ENCODE data around the gene UBE2R2.

Gene UBE2R2

GRCh38 chr9:33884856-33885701, 68.1 kb downstream of the UBE2R2 start:
- no peak for DNase-seq (ENCODE audit: low spot score)

- no peak for DNase-seq (ENCODE audit: low spot score)
Observed at GRCh38 chr9:33885948-33886347, 69.0 kb downstream of the UBE2R2 start.

- DNase-seq (ENCODE audit: low spot score), result no peak
Observed at GRCh38 chr9:33893861-33894260, 76.9 kb downstream of the UBE2R2 start.

- DNase-seq (ENCODE audit: low spot score), result no peak
Observed at GRCh38 chr9:33894316-33894715, 77.4 kb downstream of the UBE2R2 start.

GRCh38 chr9:33903157-33903780, 86.3 kb downstream of the UBE2R2 start:
- no peak for DNase-seq (ENCODE audit: low spot score)

GRCh38 chr9:33905137-33905536, 88.2 kb downstream of the UBE2R2 start:
- no peak for DNase-seq (ENCODE audit: low spot score)

GRCh38 chr9:33906769-33907168, 89.8 kb downstream of the UBE2R2 start:
- no peak for DNase-seq (ENCODE audit: low spot score)

- no peak for DNase-seq (ENCODE audit: low spot score)
Observed at GRCh38 chr9:33907347-33907746, 90.4 kb downstream of the UBE2R2 start.

- DNase-seq (ENCODE audit: low spot score), result no peak
Observed at GRCh38 chr9:33908114-33908513, 91.2 kb downstream of the UBE2R2 start.

- no peak for DNase-seq (ENCODE audit: low spot score)
Observed at GRCh38 chr9:33908749-33909148, 91.8 kb downstream of the UBE2R2 start.

- DNase-seq (ENCODE audit: low spot score), result no peak
Observed at GRCh38 chr9:33913541-33913940, 96.6 kb downstream of the UBE2R2 start.

GRCh38 chr9:33914887-33915628, 98.1 kb downstream of the UBE2R2 start:
- DNase-seq (ENCODE audit: low spot score), result no peak

GRCh38 chr9:33917036-33917435, 100.1 kb downstream of the UBE2R2 start:
- no peak for DNase-seq (ENCODE audit: low spot score)

GRCh38 chr9:33919276-33919897, 102.4 kb downstream of the UBE2R2 start:
- DNase-seq (ENCODE audit: low spot score), result no peak

- DNase-seq (ENCODE audit: low spot score), result peak; percentile 45
Observed at GRCh38 chr9:33921967-33922895, 105.3 kb downstream of the UBE2R2 start.

- no peak for DNase-seq (ENCODE audit: low spot score)
Observed at GRCh38 chr9:33923079-33923478, 106.1 kb downstream of the UBE2R2 start.

- no peak for DNase-seq (ENCODE audit: low spot score)
Observed at GRCh38 chr9:33923998-33924701, 107.2 kb downstream of the UBE2R2 start.

GRCh38 chr9:33924978-33925797, 108.2 kb downstream of the UBE2R2 start:
- peak; percentile 74 for DNase-seq (ENCODE audit: low spot score)

GRCh38 chr9:33926746-33927485, 110.0 kb downstream of the UBE2R2 start:
- DNase-seq (ENCODE audit: low spot score), result no peak
